K562 (cell line): ENCODE measurements around the gene SMIM30. TPM values are rescaled to one million over a fixed set of nuclear protein-coding genes. Genes with fewer than 3 reads are reported as not detected.

Experiments used
- AFF1 ChIP-seq, 2 experiments: fragments of 450-650 bp; IDR thresholded peaks; 2 replicates each; pipeline ENCODE4 v1.6.1; 2018; ENCODE audit warnings: mild to moderate bottlenecking in 2 of 2, low read depth in 1 of 2; ENCODE audit not compliant: partially characterized antibody in 2 of 2
- MCM3 ChIP-seq: fragments of 450-650 bp; IDR thresholded peaks from 2 replicates; pipeline ENCODE4 v1.6.1; 2016
- NBN ChIP-seq: fragments of 450-650 bp; IDR thresholded peaks from 2 replicates; pipeline ENCODE4 v1.6.1; 2016; ENCODE audit warnings: low read depth, mild to moderate bottlenecking
- POLR3G ChIP-seq: IDR thresholded peaks from 2 replicates; pipeline ENCODE4 v1.6.1; 2011; ENCODE audit not compliant: insufficient read length, insufficient replicate concordance; ENCODE audit errors: extremely low read depth
- SOX6 ChIP-seq: fragments of 450-650 bp; IDR thresholded peaks from 2 replicates; pipeline ENCODE4 v1.6.1; 2014; ENCODE audit warnings: mild to moderate bottlenecking
- VEZF1 ChIP-seq: fragments of 200-800 bp; sonication (Bioruptor generic); IDR thresholded peaks from 2 replicates; pipeline ENCODE4 v1.6.1; 2017; ENCODE audit warnings: missing genetic modification characterization, missing compliant biosample characterization
- ZBTB40 ChIP-seq, 2 experiments: fragments of 450-650 bp in 1 of 2; sonication (generic) in 1 of 2; formaldehyde crosslinking in 1 of 2; IDR thresholded peaks; 2 replicates each; pipeline versions ENCODE4 v1.7.1 to v1.9.0; 2016 to 2022; ENCODE audit warnings: inconsistent platforms in 1 of 2, mild to moderate bottlenecking in 1 of 2, missing genetic modification reagents in 1 of 2
- ZNF280A ChIP-seq: fragments of 450-650 bp; IDR thresholded peaks from 2 replicates; pipeline ENCODE4 v1.6.1; 2018; ENCODE audit warnings: mild to moderate bottlenecking, low read depth; ENCODE audit not compliant: partially characterized antibody
- polyA plus RNA-seq, 8 experiments: library from polyadenylated mRNA; depleted of rRNA in 4 of 8; stranded (reverse) in 5 of 8; unstranded in 3 of 8; fragments of >200 nt; fragmentation: Nextera tagmentation in 2 of 8; fragmentation: Illumina TruSeq in 1 of 8; extraction: Ambion mirVana in 2 of 8; extraction: Trizol in 1 of 8; gene quantifications; 2 replicates each; pipeline versions ENCODE4 v1.2.1 to v1.2.3, GENCODE V29; 2011 to 2014; ENCODE audit warnings: inconsistent platforms in 1 of 8, missing spikeins in 1 of 8
- total RNA-seq, 7 experiments: library from RNA; depleted of rRNA in 6 of 7; stranded (reverse); fragments of >200 nt in 6 of 7; fragmentation: Illumina TruSeq in 2 of 7; extraction: Trizol in 2 of 7; gene quantifications; 2 replicates each; pipeline versions ENCODE4 v1.2.1 to v1.2.3, GENCODE V29; 2011 to 2021; ENCODE audit warnings: low replicate concordance in 1 of 7

SMIM30 gene
- total and polyA plus RNA-seq, 9 of the 15 experiments (the other 6 are each of a cell fraction or from before 2014, with no cell fraction given): 161 to 891 (median 316) TPM

- TF ChIP-seq ZBTB40 (IDR thresholded peaks at IDR 0.05) (peak; percentile 57), ZBTB40 (CRISPR knock-in tag; IDR thresholded peaks at IDR 0.05) (peak; percentile 10; the same call in 1 of the 2 replicates), SOX6 (0 out of 2 replicates have a peak, but pooled peaks have one; percentile 15), AFF1 (IDR thresholded peaks at IDR 0.05; ENCODE audit: low read depth in 1 of 2, partially characterized antibody in 2 of 2) (peak in 1 of 2 experiments; percentile 40), NBN (peak; percentile 68; the same call in 1 of the 2 replicates), MCM3 (peak; percentile 95), POLR3G (no peak), ZNF280A (no peak), VEZF1 (CRISPR knock-in tag) (peak; percentile 65)
Measured at GRCh38 chr7:113085781-113086390, 32.5 kb downstream of the SMIM30 start (continued).
